ENCODE measurements around the gene ZNF839. TPM values are rescaled to one million over a fixed set of nuclear protein-coding genes. Genes with fewer than 3 reads are reported as not detected.
"Not testable (repeated sequence)": the region's sequence is repeated elsewhere in the genome, so short reads cannot be mapped to it uniquely, and the experiment has no call there.

The ZNF839 gene
- total and polyA plus RNA-seq, 2 experiments from 2014 or later, result 8.3 to 9.8 TPM

GRCh38 chr14:102345232-102345631 lies 25.7 kb downstream of the ZNF839 start:
- no peaks in the 10 kb centered on the region for H3K36me3 ChIP-seq (replicated peaks; ENCODE audit: insufficient read depth, low read depth)
- H3K9me3 ChIP-seq (ENCODE audit: low read depth), result no peaks in the 10 kb centered on the region
- no peak overlapping the region for H3K27ac ChIP-seq
- H3K4me1 ChIP-seq (ENCODE audit: insufficient read depth), result no peaks in the 10 kb centered on the region
- WGBS (ENCODE audit: low lambda C conversion rate, missing lambda C conversion rate), result 92% methylated on average over 3 of the region's 3 CpGs
- no peak overlapping the region for H2AFZ ChIP-seq
- no peak for TF ChIP-seq EZH2 (IDR thresholded peaks at IDR 0.05; ENCODE audit: borderline replicate concordance)
- no peak for TF ChIP-seq EZH2phosphoT487 (IDR thresholded peaks at IDR 0.05; ENCODE audit: low read depth, severe bottlenecking, unreplicated experiment)
- no peak for TF ChIP-seq CTCF (IDR thresholded peaks at IDR 0.05; ENCODE audit: poor library complexity)
- H3K4me3 ChIP-seq, result no peak overlapping the region
- no peak for DNase-seq (ENCODE audit: low spot score)
- no peaks in the 10 kb centered on the region for H3K79me2 ChIP-seq
- H3K27me3 ChIP-seq, result no peaks in the 10 kb centered on the region
- H3K9me2 ChIP-seq (replicated peaks; ENCODE audit: insufficient read depth), result no peaks in the 10 kb centered on the region
- H3K4me2 ChIP-seq, result no peak overlapping the region
- no peaks in the 10 kb centered on the region for H4K20me1 ChIP-seq (ENCODE audit: insufficient read depth, poor library complexity, severe bottlenecking)

DNA sequence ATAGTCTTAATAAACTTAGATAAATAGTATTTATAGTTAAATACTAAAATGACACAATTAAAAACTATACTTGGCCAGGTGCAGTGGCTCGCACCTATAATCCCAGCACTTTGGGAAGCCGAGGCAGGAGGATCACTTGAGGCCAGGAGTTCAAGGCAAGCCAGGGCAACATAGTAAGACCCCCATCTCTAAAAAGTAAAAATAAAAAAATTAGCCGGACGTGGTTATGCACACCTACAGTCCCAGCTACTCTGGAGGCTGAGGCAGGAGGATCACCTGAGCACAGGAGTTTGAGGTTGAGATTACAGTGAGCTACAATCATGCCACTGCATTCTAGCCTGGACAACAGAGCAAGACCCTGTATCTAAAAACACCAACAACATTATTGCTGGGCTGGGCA lies 27.1 kb downstream of the ZNF839 start:
- no peak overlapping the region for H3K27ac ChIP-seq
- no peaks in the 10 kb centered on the region for H3K9me2 ChIP-seq (replicated peaks; ENCODE audit: insufficient read depth)
- H3K36me3 ChIP-seq (replicated peaks; ENCODE audit: insufficient read depth, low read depth), result no peaks in the 10 kb centered on the region
- no peaks in the 10 kb centered on the region for H3K27me3 ChIP-seq
- H4K20me1 ChIP-seq (ENCODE audit: insufficient read depth, poor library complexity, severe bottlenecking), result no peaks in the 10 kb centered on the region
- no peak overlapping the region for H3K4me2 ChIP-seq
- no peak overlapping the region for H3K4me3 ChIP-seq
- no peak for DNase-seq (ENCODE audit: low spot score)
- TF ChIP-seq EZH2 (IDR thresholded peaks at IDR 0.05; ENCODE audit: borderline replicate concordance) (no peak), EZH2phosphoT487 (IDR thresholded peaks at IDR 0.05; ENCODE audit: low read depth, severe bottlenecking, unreplicated experiment) (no peak), CTCF (IDR thresholded peaks at IDR 0.05; ENCODE audit: poor library complexity) (no peak)
- H2AFZ ChIP-seq, result no peak overlapping the region
- H3K9me3 ChIP-seq (ENCODE audit: low read depth), result no peaks in the 10 kb centered on the region
- H3K79me2 ChIP-seq, result no peaks in the 10 kb centered on the region
- 96% methylated on average over 4 of the region's 4 CpGs for WGBS (ENCODE audit: low lambda C conversion rate, missing lambda C conversion rate)
- H3K4me1 ChIP-seq (ENCODE audit: insufficient read depth), result no peaks in the 10 kb centered on the region

GRCh38 chr14:102348376-102348775 lies 28.8 kb downstream of the ZNF839 start:
- Histone ChIP-seq H4K20me1 (ENCODE audit: insufficient read depth, poor library complexity, severe bottlenecking) (no peaks in the 10 kb centered on the region), H3K4me1 (ENCODE audit: insufficient read depth) (no peaks in the 10 kb centered on the region), H3K9me3 (ENCODE audit: low read depth) (no peaks in the 10 kb centered on the region), H3K4me3 (no peak overlapping the region), H3K36me3 (replicated peaks; ENCODE audit: insufficient read depth, low read depth) (no peaks in the 10 kb centered on the region), H3K27me3 (no peaks in the 10 kb centered on the region), H3K9me2 (replicated peaks; ENCODE audit: insufficient read depth) (no peaks in the 10 kb centered on the region), H3K79me2 (no peaks in the 10 kb centered on the region), H3K27ac (no peak overlapping the region), H3K4me2 (no peak overlapping the region), H2AFZ (no peak overlapping the region)
- TF ChIP-seq EZH2phosphoT487 (IDR thresholded peaks at IDR 0.05; ENCODE audit: low read depth, severe bottlenecking, unreplicated experiment), result no peak
- TF ChIP-seq CTCF (IDR thresholded peaks at IDR 0.05; ENCODE audit: poor library complexity), result no peak
- no peak for TF ChIP-seq EZH2 (IDR thresholded peaks at IDR 0.05; ENCODE audit: borderline replicate concordance)
- no peak for DNase-seq (ENCODE audit: low spot score)
- whole genome bisulfite sequencing (ENCODE audit: low lambda C conversion rate, missing lambda C conversion rate), result 93% methylated on average over 16 of the region's 16 CpGs

GRCh38 chr14:102351023-102351422 lies 31.5 kb downstream of the ZNF839 start:
- Histone ChIP-seq H3K36me3 (replicated peaks; ENCODE audit: insufficient read depth, low read depth) (no peaks in the 10 kb centered on the region), H3K4me3 (no peak overlapping the region), H3K4me1 (ENCODE audit: insufficient read depth) (no peaks in the 10 kb centered on the region), H2AFZ (no peak overlapping the region), H3K9me3 (ENCODE audit: low read depth) (no peaks in the 10 kb centered on the region), H3K4me2 (no peak overlapping the region), H3K27me3 (no peaks in the 10 kb centered on the region), H3K9me2 (replicated peaks; ENCODE audit: insufficient read depth) (no peaks in the 10 kb centered on the region), H4K20me1 (ENCODE audit: insufficient read depth, poor library complexity, severe bottlenecking) (no peaks in the 10 kb centered on the region), H3K79me2 (no peaks in the 10 kb centered on the region), H3K27ac (no peak overlapping the region)
- 95% methylated on average over 10 of the region's 10 CpGs for WGBS (ENCODE audit: low lambda C conversion rate, missing lambda C conversion rate)
- DNase-seq (ENCODE audit: low spot score), result no peak
- TF ChIP-seq EZH2 (IDR thresholded peaks at IDR 0.05; ENCODE audit: borderline replicate concordance) (no peak), EZH2phosphoT487 (IDR thresholded peaks at IDR 0.05; ENCODE audit: low read depth, severe bottlenecking, unreplicated experiment) (no peak), CTCF (IDR thresholded peaks at IDR 0.05; ENCODE audit: poor library complexity) (no peak)

- H3K4me2 ChIP-seq; DNase-seq (ENCODE audit: low spot score); H3K9me2 ChIP-seq (replicated peaks; ENCODE audit: insufficient read depth); H3K27me3 ChIP-seq; H3K4me1 ChIP-seq (ENCODE audit: insufficient read depth); H4K20me1 ChIP-seq (ENCODE audit: insufficient read depth, poor library complexity, severe bottlenecking); H3K36me3 ChIP-seq (replicated peaks; ENCODE audit: insufficient read depth, low read depth); H3K79me2 ChIP-seq; H2AFZ ChIP-seq; H3K4me3 ChIP-seq; H3K27ac ChIP-seq; H3K9me3 ChIP-seq (ENCODE audit: low read depth): not testable (repeated sequence)
- WGBS (ENCODE audit: low lambda C conversion rate, missing lambda C conversion rate), result 98% methylated on average over 9 of the region's 9 CpGs
These were observed 32.0 kb downstream of the ZNF839 start for GRCh38 chr14:102351593-102351992.
